ENCODE data around the gene XDH. TPM values are rescaled to one million over a fixed set of nuclear protein-coding genes. Genes with fewer than 3 reads are reported as not detected.

XDH gene
- total and polyA plus RNA-seq, 3 donors from 2014 or later: 0.21 to 1.5 (median 0.43) TPM

GRCh38 chr2:31386648-31387047 lies 27.9 kb downstream of the XDH start:
- Histone ChIP-seq H3K27me3 (no peaks in the 10 kb centered on the region), H3K9me3 (no peaks in the 10 kb centered on the region), H3K4me1 (no peaks in the 10 kb centered on the region), H3K36me3 (ENCODE audit: low read depth, missing control alignments) (no peaks in the 10 kb centered on the region), H3K4me3 (no peak overlapping the region), H3K27ac (no peak overlapping the region)
- DNase-seq: no peak
- intact Hi-C loops (cut with DNase I; ENCODE audit: low total_unique reads): no loop called here
- no peak for TF ChIP-seq POLR2A (IDR thresholded peaks at IDR 0.05)
- TF ChIP-seq CTCF (IDR thresholded peaks at IDR 0.05): no peak

GRCh38 chr2:31386172-31386571 lies 28.4 kb downstream of the XDH start:
- no peak overlapping the region for H3K27ac ChIP-seq
- no peak for DNase-seq
- 98% methylated on average over 7 of the region's 7 CpGs for whole genome bisulfite sequencing, 2 donors
- intact Hi-C loops (cut with DNase I; ENCODE audit: low total_unique reads): no loop called here
- TF ChIP-seq CTCF (IDR thresholded peaks at IDR 0.05) (no peak), POLR2A (IDR thresholded peaks at IDR 0.05) (no peak)
- no peak overlapping the region for H3K4me3 ChIP-seq
- no peaks in the 10 kb centered on the region for H3K9me3 ChIP-seq
- no peaks in the 10 kb centered on the region for H3K36me3 ChIP-seq (ENCODE audit: low read depth, missing control alignments)
- no peaks in the 10 kb centered on the region for H3K4me1 ChIP-seq
- H3K27me3 ChIP-seq: no peaks in the 10 kb centered on the region

GRCh38 chr2:31384771-31385276 lies 29.7 kb downstream of the XDH start:
- Histone ChIP-seq H3K36me3 (ENCODE audit: low read depth, missing control alignments) (no peaks in the 10 kb centered on the region), H3K27ac (no peak overlapping the region), H3K4me1 (no peaks in the 10 kb centered on the region), H3K9me3 (no peaks in the 10 kb centered on the region), H3K4me3 (no peak overlapping the region), H3K27me3 (no peaks in the 10 kb centered on the region)
- no peak for DNase-seq
- TF ChIP-seq POLR2A (IDR thresholded peaks at IDR 0.05) (no peak), CTCF (IDR thresholded peaks at IDR 0.05) (no peak)
- intact Hi-C loops (cut with DNase I; ENCODE audit: low total_unique reads): no loop called here
- 73 to 82% methylated on average over 3 of the region's 3 CpGs for WGBS, 2 donors

GRCh38 chr2:31384351-31384750 lies 30.2 kb downstream of the XDH start:
- no peak for DNase-seq
- TF ChIP-seq CTCF (IDR thresholded peaks at IDR 0.05) (no peak), POLR2A (IDR thresholded peaks at IDR 0.05) (no peak)
- Histone ChIP-seq H3K4me3 (no peak overlapping the region), H3K36me3 (ENCODE audit: low read depth, missing control alignments) (no peaks in the 10 kb centered on the region), H3K9me3 (no peaks in the 10 kb centered on the region), H3K4me1 (no peaks in the 10 kb centered on the region), H3K27ac (no peak overlapping the region), H3K27me3 (no peaks in the 10 kb centered on the region)
- 83 to 92% methylated on average over 3 of the region's 3 CpGs for WGBS, 2 donors
- intact Hi-C loops (cut with DNase I; ENCODE audit: low total_unique reads): no loop called here

GRCh38 chr2:31383471-31384153 lies 30.9 kb downstream of the XDH start:
- Histone ChIP-seq H3K4me3 (no peak overlapping the region), H3K9me3 (no peaks in the 10 kb centered on the region), H3K27ac (no peak overlapping the region), H3K36me3 (ENCODE audit: low read depth, missing control alignments) (no peaks in the 10 kb centered on the region), H3K27me3 (no peaks in the 10 kb centered on the region), H3K4me1 (no peaks in the 10 kb centered on the region)
- intact Hi-C loops (cut with DNase I; ENCODE audit: low total_unique reads): no loop called here
- no peak for DNase-seq
- TF ChIP-seq POLR2A (IDR thresholded peaks at IDR 0.05) (no peak), CTCF (IDR thresholded peaks at IDR 0.05) (no peak)
- 82 to 89% methylated on average over 6 of the region's 6 CpGs for WGBS, 2 donors
